Measurements from ENCODE around the gene ARNT2.

DNA sequence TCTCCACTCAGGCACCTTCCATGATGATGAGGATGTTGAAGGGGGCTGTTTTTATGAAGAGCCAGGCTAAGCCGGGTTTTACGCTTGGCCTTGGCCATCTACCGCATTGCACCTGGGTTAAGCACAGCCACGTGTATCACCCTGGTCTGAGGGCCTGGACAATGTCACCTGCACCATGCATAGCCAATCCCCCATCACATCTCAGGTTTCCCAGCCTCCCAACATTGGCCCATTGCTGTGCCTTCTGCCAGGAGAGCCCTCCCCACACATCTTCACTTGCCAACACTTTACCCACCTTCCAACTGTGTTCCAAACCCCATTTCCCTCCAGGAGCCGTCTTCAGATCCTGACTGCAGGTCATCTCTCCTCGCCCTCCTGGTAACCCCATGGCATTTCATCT lies 155.6 kb downstream of the ARNT2 start:
- TF ChIP-seq POLR2AphosphoS5 (IDR thresholded peaks at IDR 0.05; ENCODE audit: low read depth, low read length) (no peak), POLR2A (IDR thresholded peaks at IDR 0.05; ENCODE audit: low read depth, low read length) (no peak)
